ENCODE results near the gene C1QTNF3. TPM values are rescaled to one million over a fixed set of nuclear protein-coding genes. Genes with fewer than 3 reads are reported as not detected.

Gene C1QTNF3
- total RNA-seq, 4 donors from 2014 or later: 2.4 to 6.6 (median 4.7) TPM

DNA sequence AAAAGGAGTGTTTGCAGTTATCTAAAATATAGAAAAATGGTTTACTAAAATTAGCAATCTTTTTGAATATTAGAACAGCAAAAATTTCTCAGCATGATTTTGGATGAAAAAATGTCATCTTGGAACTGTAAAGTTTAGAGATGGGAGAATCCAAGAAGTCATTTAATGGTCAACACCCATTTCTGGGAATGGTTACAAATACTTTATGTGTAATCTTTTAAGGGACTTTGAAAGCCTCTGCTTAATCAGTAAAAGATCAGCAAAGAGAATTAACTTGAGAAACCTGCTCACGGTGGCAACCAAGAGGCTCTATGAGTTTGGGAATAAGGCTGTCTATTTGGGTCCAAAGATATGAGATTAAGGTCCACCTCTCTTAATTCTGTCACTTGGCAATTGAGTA, 13.0 kb downstream of the C1QTNF3 start:
- TF ChIP-seq, protein P1, sequence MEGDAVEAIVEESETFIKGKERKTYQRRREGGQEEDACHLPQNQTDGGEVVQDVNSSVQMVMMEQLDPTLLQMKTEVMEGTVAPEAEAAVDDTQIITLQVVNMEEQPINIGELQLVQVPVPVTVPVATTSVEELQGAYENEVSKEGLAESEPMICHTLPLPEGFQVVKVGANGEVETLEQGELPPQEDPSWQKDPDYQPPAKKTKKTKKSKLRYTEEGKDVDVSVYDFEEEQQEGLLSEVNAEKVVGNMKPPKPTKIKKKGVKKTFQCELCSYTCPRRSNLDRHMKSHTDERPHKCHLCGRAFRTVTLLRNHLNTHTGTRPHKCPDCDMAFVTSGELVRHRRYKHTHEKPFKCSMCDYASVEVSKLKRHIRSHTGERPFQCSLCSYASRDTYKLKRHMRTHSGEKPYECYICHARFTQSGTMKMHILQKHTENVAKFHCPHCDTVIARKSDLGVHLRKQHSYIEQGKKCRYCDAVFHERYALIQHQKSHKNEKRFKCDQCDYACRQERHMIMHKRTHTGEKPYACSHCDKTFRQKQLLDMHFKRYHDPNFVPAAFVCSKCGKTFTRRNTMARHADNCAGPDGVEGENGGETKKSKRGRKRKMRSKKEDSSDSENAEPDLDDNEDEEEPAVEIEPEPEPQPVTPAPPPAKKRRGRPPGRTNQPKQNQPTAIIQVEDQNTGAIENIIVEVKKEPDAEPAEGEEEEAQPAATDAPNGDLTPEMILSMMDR (IDR thresholded peaks at IDR 0.05; ENCODE audit: low read depth): no peak

DNA sequence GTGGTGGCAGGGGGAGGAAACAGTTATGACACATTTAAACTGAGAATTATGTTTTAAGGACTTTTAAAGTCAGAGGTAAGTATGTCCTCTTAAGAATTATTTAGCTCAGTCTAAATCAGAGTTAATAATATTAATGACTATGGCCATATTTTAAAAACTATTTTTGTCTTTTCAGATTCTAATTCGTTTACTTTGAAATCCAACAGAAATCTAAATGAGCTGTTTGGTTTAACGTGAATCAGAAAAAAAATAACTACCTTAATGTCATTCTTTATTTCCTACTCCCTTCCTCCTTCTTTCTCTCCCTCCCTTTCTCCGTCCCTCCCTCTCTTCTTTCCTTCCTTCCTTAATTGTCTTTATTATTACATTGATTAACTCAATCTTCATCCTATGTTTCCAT, 14.7 kb downstream of the C1QTNF3 start:
- TF ChIP-seq, protein P1 (IDR thresholded peaks at IDR 0.05; ENCODE audit: low read depth): no peak

DNA sequence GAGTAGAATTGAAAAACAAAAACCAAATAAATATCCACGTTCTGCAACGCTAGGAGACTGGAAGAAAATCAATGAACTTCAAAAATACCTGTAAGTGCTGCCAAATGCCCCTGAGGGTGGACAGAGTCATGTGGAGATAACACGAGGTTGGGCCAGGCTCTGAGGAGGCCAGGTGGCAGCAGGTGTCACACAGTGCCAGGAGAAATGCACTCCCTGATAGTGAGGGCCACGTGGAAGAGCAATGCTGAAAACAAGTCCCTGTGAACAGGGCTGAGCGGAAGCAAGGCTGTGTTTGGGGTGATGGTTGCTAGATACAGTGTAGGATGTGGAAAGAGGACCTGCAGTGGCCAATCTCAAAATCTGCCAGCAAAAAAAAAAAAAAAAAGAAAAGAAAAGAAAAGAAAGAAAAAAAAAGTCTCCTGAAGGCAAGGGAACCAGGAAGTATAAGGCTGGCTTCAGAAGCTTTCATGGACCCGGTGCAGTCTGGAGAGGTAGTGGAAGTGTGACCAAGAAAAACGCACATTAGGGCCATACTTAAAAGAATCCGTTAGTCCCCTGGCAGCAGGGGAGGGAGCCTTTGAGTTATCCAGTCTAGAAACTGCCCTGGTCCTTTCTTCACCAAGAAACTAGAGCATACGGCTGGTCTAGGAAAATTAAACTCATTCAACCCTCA, 16.8 kb downstream of the C1QTNF3 start:
- TF ChIP-seq, protein P1 (IDR thresholded peaks at IDR 0.05; ENCODE audit: low read depth): no peak

DNA sequence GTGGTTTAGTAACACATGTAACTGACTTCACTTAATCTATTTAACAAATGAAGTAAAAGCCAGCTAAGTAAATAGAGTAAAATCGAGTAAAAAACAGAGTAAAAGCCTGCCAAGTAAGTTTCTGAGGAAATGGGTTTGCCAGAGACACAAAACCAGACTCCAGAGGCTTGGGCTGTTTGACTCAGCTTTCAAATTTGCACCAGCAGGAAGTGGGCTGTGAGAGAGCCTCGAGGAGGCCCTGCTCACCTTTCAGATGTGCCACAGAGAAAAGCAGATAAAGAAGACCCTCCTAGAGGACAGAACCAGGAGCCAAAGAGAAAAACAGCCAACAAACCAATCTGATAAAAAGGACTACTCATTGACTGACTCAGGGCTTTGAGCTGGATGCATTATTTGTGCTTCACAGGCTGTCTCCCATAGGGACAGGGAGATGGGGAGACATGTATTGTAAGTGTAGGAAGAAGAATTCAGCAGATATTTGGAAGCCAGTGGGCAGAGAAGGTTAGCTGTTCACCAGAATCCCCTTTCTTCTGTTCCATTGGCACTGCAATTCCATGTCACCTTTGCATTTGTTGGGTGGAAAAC, 20.8 kb downstream of the C1QTNF3 start:
- TF ChIP-seq, protein P1 (IDR thresholded peaks at IDR 0.05; ENCODE audit: low read depth): no peak

DNA sequence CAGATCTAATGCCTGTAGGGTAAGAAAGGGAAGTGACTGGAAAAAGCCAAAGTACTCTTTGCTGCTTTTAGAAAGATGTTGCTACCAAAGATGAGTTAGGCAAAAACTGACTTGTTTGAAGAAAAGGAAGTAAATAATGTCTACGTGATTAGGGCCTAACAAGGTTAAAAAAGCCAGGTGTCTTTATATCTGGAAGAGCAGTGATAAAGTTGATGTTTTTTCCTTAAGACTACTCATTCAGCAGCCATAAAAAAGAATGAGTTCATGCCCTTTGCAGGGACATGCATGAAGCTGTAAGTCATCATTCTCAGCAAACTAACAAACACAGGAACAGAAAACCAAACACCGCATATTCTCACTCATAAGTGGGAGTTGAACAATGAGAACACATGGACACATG, 21.7 kb downstream of the C1QTNF3 start:
- TF ChIP-seq, protein P1 (IDR thresholded peaks at IDR 0.05; ENCODE audit: low read depth): no peak

DNA sequence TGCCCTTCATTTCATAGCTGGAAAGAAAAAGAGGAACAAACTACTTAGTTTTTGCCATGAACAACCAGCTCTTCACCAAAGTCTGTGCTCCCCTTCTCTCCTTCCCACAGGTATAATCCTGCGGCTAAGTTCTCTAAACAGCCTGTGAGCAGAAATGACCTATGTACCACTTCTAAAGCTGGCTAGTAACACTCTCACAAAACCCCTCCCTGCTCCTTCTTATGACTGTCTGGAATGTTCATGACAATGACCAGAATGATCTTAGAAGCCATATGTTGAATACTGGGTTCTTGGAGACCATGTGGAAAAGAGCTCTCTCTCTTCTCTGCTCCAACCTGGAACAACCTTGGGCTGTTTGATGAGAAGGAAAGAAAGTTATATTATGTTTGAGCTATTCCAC, 22.3 kb downstream of the C1QTNF3 start:
- TF ChIP-seq, protein P1 (IDR thresholded peaks at IDR 0.05; ENCODE audit: low read depth): no peak

DNA sequence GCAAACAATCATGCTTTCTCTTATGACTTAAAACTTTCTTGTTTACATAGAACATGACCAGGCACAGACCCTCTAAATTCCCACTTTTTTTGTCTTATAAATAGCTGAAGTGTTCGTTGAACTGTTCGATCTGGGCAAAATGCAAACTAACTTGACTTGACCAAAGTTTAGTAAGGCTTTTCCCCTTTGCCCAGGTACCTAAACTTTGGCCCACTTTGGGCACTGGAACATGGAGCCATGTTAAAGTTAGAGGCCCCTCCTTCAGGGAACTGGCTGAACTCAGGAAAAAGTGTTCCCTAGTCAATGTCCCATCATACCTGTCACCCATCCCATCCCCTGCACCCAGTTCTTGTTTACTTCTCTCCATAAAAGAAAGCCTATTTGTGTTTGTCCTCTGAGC, 25.8 kb downstream of the C1QTNF3 start:
- TF ChIP-seq, protein P1 (IDR thresholded peaks at IDR 0.05; ENCODE audit: low read depth): no peak
